GM12873 (cell line): Measurements from ENCODE around the gene GALNT17.

Experiments
- TF ChIP-seq, protein P1 (sequence below): IDR thresholded peaks from 2 replicates; pipeline ENCODE4 v1.5.1; 2012; ENCODE audit warnings: low read depth, mild to moderate bottlenecking, moderate library complexity, low read length, control low read depth; ENCODE audit not compliant: insufficient read depth; ENCODE audit errors: missing control alignments

Gene GALNT17

GRCh38 chr7:71645836-71646235 lies 513.9 kb downstream of the GALNT17 start:
- TF ChIP-seq, protein P1, sequence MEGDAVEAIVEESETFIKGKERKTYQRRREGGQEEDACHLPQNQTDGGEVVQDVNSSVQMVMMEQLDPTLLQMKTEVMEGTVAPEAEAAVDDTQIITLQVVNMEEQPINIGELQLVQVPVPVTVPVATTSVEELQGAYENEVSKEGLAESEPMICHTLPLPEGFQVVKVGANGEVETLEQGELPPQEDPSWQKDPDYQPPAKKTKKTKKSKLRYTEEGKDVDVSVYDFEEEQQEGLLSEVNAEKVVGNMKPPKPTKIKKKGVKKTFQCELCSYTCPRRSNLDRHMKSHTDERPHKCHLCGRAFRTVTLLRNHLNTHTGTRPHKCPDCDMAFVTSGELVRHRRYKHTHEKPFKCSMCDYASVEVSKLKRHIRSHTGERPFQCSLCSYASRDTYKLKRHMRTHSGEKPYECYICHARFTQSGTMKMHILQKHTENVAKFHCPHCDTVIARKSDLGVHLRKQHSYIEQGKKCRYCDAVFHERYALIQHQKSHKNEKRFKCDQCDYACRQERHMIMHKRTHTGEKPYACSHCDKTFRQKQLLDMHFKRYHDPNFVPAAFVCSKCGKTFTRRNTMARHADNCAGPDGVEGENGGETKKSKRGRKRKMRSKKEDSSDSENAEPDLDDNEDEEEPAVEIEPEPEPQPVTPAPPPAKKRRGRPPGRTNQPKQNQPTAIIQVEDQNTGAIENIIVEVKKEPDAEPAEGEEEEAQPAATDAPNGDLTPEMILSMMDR: no peak

DNA sequence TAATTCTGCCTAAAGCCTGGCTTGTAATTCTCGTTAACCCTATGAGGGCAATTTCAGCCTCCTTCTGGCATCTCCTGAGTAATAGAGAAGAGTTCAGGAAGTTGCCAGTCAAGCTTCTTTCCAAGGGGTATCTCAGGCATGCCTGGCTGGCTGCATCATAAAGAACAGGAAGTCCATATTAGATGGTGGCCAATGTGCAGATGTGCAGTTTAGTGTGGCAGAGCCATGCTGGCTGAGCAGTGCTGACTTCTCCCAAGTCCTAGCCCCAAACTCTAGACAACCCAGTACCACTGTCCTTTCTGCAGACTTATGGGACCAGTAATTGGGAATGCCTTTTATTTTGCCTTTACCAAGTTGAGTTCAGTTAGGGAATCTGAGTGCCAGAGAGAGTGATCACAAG lies 517.9 kb downstream of the GALNT17 start:
- TF ChIP-seq, protein P1: no peak

GRCh38 chr7:71650653-71651337 lies 518.9 kb downstream of the GALNT17 start:
- TF ChIP-seq, protein P1: no peak

- TF ChIP-seq, protein P1: no peak
Measured at GRCh38 chr7:71652510-71652909, 520.6 kb downstream of the GALNT17 start.

DNA sequence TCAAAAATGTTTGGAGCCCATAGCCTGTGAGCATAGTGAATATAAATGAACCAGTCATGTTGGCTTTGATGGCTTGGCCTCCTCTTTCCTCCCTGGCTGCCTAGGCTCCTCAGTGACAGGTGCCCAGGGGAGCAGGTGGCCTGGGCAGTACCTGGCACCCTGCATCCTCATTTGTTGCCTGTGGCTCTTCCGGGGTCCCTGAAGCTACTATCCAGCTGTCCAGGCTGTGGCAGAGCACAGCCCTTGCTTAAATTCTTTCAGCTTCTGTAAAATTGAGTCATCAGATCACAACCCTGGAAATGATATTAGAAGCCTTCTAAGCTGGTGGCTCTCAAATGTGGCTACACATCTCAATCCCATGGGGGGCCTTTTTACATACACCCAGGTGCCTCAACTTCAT lies 525.4 kb downstream of the GALNT17 start:
- TF ChIP-seq, protein P1: no peak

GRCh38 chr7:71659622-71660021 lies 527.7 kb downstream of the GALNT17 start:
- TF ChIP-seq, protein P1: no peak

GRCh38 chr7:71661671-71662224 lies 529.8 kb downstream of the GALNT17 start:
- TF ChIP-seq, protein P1: no peak
